Renal cortex interstitium (tissue), 15 donors: ENCODE results near the gene OGFOD2. TPM values are rescaled to one million over a fixed set of nuclear protein-coding genes. Genes with fewer than 3 reads are reported as not detected.
"Not testable (repeated sequence)": the region's sequence is repeated elsewhere in the genome, so short reads cannot be mapped to it uniquely, and the experiment has no call there.

Experiments
- DNase-seq, 11 donors: peaks; one replicate each; pipeline ENCODE4 v3.0.0-alpha.2; 2013; ENCODE audit warnings: low read depth in 9 of 11, low spot score in 4 of 11; ENCODE audit errors: extremely low read depth in 1 of 11
- long read RNA-seq, 16 experiments: transcript quantifications; one replicate each; lab custom pipeline, GENCODE V29; 2026
- polyA plus RNA-seq, 3 donors: library from polyadenylated mRNA; unstranded; fragments of 120-200 nt; gene quantifications; one replicate each; pipeline ENCODE4 v1.2.1, GENCODE V29; 2013; ENCODE audit not compliant: insufficient read length in 3 of 3

OGFOD2 gene
- polyA plus RNA-seq: 10 to 100 TPM; 11.8 to 21.2 (median 17.0) TPM
- long read RNA-seq, donor 1, partial matches to known transcripts: 0 of 4 reads
- long read RNA-seq, donor 1, other reads (novel, unspliced or antisense): 0 of 4 reads
- long read RNA-seq, donor 2, partial matches to known transcripts: 0 of 1 reads
- long read RNA-seq, donor 2, other reads (novel, unspliced or antisense): 0 of 1 reads
- long read RNA-seq, donor 3, transcript OGFOD2-201 (7 exons, 1,780 nt): major isoform, 7 of 42 reads
- long read RNA-seq, donor 3, partial matches to known transcripts: 33 of 42 reads
- long read RNA-seq, donor 3, other reads (novel, unspliced or antisense): 0 of 42 reads
- long read RNA-seq, donor 4, partial matches to known transcripts: 0 of 5 reads
- long read RNA-seq, donor 4, other reads (novel, unspliced or antisense): 0 of 5 reads
- long read RNA-seq, donor 5: 0 reads
- long read RNA-seq, donor 6, partial matches to known transcripts: 0 of 4 reads
- long read RNA-seq, donor 6, other reads (novel, unspliced or antisense): 0 of 4 reads
- long read RNA-seq, donor 7: 0 reads
- long read RNA-seq, donor 8, transcript OGFOD2-201 (7 exons, 1,780 nt): major isoform, 9 of 9 reads
- long read RNA-seq, donor 8, partial matches to known transcripts: 0 of 9 reads
- long read RNA-seq, donor 8, other reads (novel, unspliced or antisense): 0 of 9 reads
- long read RNA-seq, donor 9, partial matches to known transcripts: 0 of 1 reads
- long read RNA-seq, donor 9, other reads (novel, unspliced or antisense): 0 of 1 reads
- long read RNA-seq, donor 10, partial matches to known transcripts: 0 of 3 reads
- long read RNA-seq, donor 10, other reads (novel, unspliced or antisense): 0 of 3 reads
- long read RNA-seq, donor 11, partial matches to known transcripts: 0 of 1 reads
- long read RNA-seq, donor 11, other reads (novel, unspliced or antisense): 0 of 1 reads
- long read RNA-seq, donor 12, partial matches to known transcripts: 0 of 1 reads
- long read RNA-seq, donor 12, other reads (novel, unspliced or antisense): 0 of 1 reads
- long read RNA-seq, donor 13: 0 reads
- long read RNA-seq, donor 14, partial matches to known transcripts: 0 of 5 reads
- long read RNA-seq, donor 14, other reads (novel, unspliced or antisense): 0 of 5 reads
- long read RNA-seq, donor 15, partial matches to known transcripts: 0 of 1 reads
- long read RNA-seq, donor 15, other reads (novel, unspliced or antisense): 0 of 1 reads
- long read RNA-seq, donor 16, transcript OGFOD2-201 (7 exons, 1,780 nt): major isoform, 11 of 12 reads
- long read RNA-seq, donor 16, partial matches to known transcripts: 0 of 12 reads
- long read RNA-seq, donor 16, other reads (novel, unspliced or antisense): 0 of 12 reads

DNA sequence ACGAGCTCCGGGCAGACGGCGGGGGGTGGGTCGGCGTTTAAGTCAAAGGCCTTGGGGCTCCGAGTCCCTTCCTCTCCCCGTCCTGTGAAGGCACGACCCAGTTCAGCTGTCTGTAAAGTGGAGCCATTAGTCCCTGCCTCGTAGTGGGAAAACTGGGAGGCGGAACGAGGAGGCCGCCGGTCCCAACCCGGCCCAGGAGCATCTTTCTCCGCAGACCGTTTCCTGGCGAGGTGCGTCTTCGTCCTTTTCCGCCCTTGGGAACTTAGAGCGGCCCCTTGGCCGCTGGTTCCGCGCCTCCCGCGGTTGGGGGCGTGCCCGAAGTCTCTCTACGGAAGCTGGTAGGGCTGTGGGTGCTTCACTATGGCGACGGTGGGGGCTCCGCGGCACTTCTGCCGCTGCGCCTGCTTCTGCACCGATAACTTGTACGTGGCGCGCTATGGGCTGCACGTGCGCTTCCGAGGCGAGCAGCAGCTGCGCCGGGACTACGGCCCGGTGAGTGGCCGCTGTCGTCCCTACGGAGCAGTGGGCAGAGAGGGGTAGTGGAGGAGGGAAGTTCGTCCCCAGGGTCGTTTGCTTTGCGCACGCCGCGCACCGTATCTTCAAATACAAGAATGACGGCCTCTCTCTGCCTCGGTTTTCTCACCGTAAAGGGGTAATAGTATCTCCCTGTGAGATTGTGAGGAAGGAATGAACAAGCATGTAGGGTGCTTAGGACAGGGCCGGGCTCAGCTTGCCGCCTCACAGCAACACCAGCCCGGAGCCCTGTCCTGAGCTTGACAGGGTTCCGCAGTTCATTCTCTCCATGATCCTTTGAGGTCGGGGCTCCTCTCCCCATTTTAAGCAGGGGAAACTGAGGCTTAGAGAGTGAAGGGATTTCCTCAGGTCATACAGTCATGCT, at the start of gene OGFOD2:
TSS of gene OGFOD2 (plus strand) at position 353 of the 898 bp plus-strand sequence. CDS start at position 361, 8 bp downstream.
- DNase-seq: peak in 10 of 11 donors; percentile 72 to 91 (median 86)

DNA sequence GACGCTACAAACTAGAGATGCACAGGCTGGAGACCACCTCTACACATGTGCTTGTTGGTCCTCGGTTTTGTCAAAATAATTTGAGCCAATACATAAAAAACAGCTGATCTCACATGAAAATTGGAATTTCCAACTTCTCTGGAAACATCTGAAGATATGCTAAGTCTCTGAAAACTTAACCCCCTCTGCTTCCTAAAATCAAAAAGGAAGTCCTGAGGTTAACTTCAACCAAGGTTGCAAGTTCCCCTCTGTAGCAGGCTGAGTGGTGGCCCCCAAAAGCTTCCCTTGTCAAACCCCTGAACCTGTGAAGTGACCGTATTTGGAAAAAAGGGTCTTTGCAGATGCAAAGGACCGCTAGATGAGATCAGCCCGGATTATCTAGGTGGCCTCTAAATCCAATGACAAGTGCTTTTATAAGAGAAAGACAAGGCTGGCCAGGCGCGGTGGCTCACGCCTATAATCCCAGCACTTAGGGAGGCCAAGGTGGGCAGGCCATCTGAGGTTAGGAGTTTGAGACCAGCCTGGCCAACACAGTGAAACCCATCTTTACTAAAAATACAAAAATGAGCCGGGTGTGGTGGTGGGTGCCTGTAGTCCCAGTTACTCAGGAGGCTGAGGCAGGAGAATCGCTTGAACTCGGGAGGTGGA, 47.2 kb upstream of the OGFOD2 start:
- DNase-seq: no peak

GRCh38 chr12:122928404-122929147, 46.5 kb upstream of the OGFOD2 start:
- no peak for DNase-seq

- DNase-seq: no peak
These were observed 45.9 kb upstream of the OGFOD2 start for GRCh38 chr12:122929148-122929538.

DNA sequence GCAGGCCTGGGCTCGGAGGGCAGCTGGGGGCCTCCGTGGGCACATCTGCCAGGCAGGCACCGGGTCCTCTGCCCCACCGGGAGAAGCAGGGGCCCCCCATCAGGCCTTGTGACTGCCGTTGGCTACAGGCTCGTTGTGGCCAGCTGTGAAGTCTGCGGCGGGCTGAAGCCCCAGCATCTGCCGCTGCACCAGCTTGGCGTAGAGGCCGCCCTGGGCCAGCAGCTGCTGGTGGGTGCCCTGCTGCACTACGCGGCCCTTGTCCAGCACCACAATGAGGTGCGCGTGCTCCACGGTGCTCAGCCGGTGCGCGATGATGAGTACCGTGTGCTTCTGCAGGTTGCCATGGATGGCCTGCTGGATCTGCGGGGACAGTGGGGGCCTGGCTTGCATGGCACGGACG, 45.2 kb upstream of the OGFOD2 start:
- no peak for DNase-seq

GRCh38 chr12:122932207-122932606, 42.8 kb upstream of the OGFOD2 start:
- DNase-seq: no peak

DNA sequence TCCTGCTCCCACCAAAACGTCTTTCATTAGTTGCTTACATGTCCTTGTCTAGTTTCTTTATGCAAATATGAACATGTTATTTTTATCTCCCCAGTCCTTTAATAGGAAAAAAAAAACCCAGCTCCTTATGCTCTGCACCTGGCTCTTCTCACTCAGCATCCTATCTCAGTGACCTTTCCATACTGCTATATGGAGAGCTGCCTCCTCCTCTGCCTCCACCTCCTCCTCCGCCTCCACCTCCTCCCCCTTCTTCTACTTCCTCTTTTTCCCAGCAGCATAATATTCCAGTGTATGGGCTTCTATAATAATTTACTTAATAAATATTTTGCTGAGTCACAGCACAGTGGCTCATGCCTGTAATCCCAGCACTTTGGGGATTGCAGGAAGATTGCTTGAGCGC, 40.3 kb upstream of the OGFOD2 start:
- DNase-seq: no peak

- DNase-seq: no peak
These were observed 39.7 kb upstream of the OGFOD2 start for GRCh38 chr12:122935318-122935717.

DNA sequence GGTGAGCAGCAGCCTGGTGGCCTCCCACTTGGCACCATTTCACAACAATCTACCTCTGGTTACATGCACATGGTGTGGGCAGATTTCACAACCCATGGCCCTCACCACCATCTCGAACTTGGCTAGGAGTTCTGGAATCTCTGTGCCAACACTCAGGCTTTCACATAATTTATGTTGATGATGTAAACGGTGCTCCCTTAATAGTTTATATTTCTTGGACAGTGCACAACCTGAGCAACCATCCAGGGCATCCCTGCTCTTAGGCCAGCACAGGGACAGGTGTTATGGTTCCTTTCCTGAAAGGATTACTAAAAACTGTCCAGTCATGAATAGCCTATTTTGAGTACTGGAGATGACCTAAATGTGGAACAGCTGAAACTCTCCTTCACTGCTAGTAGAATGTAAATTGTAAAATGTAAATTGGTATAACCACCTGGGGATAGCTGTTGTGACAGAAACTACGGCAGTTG, 37.4 kb upstream of the OGFOD2 start:
- DNase-seq: no peak

GRCh38 chr12:122939125-122939524, 35.9 kb upstream of the OGFOD2 start:
- no peak for DNase-seq

DNA sequence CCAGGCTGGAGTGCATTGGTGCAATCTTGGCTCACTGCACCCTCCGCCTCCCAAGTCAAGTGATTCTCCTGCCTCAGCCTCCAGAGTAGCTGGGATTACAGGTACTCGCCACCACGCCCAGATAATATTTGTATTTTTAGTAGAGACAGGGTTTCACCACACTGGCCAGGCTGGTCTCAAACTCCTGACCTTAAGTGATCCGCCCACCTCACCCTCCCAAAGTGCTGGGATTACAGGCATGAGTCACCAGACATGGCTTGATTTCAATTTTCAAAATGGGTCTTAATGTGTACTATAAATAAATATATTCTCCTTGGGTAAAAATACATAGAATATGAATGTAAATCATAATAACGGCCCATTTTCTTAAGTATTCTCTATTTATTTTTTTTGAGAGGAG, 33.7 kb upstream of the OGFOD2 start:
- not testable (repeated sequence) for DNase-seq

- no peak for DNase-seq
These were observed 32.4 kb upstream of the OGFOD2 start for GRCh38 chr12:122942637-122943036.

- no peak for DNase-seq
These were observed 31.8 kb upstream of the OGFOD2 start for GRCh38 chr12:122943196-122943595.

GRCh38 chr12:122944605-122945592, 30.1 kb upstream of the OGFOD2 start:
- DNase-seq: no peak

DNA sequence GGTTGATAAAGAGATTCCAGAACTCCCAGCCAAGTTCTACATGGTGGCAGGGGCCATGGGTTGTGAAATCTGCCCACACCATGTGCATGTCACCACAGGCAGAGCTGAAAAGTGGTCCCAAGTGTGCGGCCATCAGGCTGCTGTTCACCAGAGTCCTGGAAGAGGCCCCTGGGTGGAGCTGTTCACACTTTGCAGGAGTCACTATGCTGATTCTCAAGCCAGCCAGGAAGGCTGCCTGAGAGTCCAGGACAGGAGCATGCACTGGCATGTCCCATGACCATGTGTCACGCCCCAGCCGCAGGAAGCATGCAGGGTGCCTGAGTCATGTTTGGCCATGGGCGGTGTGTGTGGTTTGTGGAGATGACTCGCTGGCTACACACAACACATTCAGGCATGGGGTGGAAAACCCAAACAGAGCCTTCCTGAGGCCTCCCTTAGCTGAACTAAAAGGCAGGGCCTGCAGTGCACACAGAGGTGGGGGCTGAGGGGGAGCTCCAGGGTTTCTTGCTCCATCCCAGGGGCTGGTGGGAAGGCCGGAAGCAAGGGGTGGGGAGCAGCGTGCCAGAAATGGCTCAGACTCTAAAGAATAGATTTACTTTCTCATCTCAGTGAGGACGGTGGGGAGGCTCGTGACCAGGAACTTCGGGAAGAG, 28.2 kb upstream of the OGFOD2 start:
- DNase-seq: peak in 1 of 11 donors; percentile 23
